COLO829 (cell line): ENCODE measurements around the gene BTBD7.

Source experiments
- DNase-seq: peaks from one replicate; pipeline ENCODE4 v3.0.0; 2012; ENCODE audit warnings: low spot score

Gene BTBD7

DNA sequence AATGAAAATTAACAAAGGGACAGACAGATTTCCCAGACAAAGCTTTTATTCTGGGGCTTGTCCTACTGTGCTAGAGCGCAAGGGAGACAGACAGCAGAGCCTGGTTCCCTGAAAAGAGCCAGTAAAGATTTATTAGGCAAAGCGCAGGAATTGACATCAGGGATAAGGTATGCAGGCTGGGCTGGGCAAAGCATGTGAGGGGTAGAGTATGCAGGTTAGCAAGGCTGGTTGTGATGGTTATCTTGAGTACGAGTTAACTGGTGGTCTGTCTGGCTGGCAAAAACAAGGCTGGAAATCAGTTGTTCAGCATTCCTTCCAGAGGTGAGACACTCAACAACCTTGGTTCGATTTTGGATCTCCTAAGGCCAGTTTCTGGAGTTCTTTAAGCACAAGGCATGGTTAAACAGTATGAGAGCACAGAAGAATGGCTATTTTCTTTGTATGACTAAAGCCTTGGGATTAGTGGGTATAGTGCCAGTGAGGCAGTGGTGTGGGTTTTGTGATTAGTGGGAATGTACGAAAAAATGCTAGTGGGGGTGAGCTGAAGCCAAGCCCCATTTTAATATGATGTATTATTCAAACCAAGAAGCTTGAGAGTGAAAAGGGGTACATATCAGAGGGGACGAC lies 30.9 kb downstream of the BTBD7 start:
- DNase-seq = no peak

DNA sequence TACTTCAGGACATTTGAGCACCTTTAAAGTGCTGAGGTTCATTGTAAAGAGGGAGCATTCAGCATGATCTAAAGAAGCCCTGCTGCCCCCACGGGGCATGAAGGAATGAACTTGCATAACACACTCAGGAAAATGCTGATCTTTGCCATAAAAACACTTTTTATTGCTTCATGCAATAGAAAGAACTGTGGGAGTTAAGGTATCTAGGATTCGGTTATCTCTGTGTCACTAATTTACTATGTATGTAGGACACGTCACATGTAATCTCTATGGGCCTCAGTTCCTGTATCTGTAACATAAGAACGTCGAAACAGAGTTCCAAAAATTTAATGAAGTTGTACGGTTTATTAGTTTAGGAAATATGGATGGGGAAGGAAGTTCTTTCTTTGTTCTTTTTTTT lies 33.0 kb downstream of the BTBD7 start:
- no peak for DNase-seq

DNA sequence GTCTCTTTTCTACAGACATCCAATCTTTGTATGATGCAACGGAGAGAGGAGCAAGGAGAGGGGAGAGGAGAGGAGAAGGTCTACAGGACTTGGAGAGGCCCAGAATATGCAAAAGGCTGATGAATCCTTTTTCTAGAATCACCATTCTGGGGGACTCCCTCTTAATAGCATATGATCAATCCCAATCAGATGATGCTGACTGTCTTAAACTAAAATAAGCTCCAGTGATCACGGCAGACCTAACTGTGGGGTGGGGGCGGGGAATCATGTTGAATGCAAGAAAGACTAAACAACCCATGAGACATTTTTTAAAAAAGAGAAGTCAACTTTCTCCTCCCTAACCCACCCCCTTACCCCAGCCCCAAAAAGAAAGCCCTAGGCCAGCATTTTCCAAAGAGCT lies 33.4 kb downstream of the BTBD7 start:
- DNase-seq = no peak

DNA sequence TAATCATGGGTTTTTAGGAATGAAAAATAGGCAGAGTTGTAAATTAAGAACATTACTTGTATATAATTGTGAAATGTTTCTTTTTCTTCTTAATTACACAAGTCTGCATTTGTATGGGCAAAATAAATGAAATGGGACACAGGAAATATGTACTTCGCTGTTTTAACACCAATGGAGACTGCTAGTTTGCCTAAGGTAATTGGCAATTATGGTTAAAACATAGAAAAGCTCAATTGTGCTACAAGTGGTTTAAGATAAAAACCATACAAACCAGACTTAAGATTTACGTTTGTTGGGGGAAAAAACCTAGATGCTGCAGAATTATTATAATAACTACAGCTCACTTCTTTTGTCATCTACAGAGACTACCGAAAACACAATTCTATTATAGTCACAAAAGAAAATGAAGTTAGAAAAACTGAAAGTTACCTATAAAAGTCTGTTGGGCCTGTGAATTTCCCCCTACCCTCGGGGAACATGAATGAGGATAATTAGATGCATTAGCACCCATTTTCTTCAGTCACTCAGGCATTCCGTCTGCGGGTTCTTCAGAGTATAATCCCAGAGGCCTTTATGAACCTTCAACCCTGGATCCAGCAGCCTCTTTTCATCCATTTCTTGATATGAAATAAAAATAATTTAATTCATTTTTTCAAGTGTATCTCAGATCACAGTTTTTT lies 37.2 kb downstream of the BTBD7 start:
- DNase-seq = no peak

DNA sequence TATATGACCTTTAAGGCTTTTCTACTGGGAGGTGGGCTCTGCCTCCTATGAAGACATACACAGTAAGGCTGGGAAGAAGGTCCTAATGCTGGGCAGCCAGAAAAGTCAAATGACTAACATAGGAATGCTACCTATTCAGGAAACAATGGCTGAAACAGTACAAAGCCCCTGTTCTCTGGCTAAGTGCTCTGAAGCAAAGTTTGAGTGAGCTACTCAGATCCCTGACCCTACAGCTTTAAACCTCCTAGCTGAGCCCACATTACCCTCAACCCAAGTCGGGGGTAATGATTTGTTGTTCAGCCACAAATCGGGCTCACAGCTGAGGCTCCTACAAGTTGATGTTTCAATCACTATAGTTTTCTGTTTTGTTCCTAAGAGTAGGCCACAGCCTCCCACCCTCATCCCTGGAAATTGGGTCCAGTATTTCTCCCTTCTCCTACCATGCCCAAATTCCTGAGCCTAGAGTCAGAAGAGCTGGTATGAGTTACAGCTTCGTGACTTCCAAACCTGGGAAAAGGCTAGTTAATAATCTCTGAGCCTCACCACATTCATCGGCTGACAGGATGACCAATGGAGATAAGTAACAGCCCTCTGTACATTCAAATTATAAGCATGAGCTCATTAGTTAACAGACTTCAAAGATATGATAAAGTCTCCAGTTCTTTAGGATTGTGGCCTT lies 46.5 kb downstream of the BTBD7 start:
- DNase-seq = no peak

DNA sequence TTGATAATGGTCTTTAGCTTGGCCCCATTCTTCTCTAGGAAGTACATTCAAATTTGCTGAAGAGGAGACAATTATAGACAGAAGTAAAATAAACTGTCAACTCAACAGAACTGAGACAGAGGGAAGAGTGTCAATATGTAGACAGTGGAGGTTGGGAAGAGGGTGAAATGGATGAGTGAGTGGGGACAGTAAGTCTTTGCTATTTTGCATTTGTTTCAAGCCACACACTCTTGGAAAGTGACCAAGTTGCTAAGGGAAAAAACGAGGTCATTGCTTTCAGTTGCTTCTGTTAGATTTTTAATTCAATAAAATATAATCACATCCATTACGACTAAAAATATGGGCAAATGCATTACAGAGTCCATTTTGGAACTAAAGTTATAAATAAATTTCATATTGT lies 47.8 kb downstream of the BTBD7 start:
- no peak for DNase-seq

DNA sequence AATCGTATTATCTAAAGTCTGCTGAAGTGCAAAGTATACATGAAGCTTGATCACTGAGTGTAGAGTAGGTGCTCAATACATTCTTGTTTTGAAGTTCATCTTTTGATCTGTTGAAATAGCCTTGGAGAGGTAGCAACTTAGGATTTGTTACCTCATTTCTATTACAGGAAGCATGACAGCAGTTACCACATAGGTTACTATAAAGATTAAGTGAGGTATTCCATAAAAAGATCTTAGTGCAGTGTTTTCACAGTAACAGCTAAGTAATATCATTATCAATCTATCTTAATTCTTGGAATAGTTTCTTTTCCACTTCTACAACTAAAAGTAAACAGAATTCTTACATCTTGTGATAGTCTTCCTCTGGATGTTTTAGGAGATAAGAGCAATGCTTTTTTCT lies 50.9 kb downstream of the BTBD7 start:
- DNase-seq = no peak

DNA sequence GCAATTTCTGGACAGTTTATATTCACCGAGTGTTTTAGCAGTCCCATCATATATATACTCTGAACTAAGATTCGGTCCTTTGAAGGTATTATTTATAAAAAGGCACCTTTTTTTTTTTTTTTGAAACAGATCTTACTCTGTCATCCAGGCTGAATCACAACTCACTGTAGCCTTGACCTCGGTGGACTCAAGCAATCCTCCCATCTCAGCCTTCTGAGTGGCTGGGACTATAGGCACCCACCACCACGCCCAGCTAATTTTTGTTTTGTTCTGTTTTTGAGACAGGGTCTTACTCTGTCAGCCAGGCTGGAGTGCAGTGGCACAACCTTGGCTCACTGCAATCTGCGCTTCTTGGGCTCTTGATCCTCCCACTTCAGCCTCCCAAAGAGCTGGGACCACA lies 52.1 kb downstream of the BTBD7 start:
- DNase-seq = no peak

DNA sequence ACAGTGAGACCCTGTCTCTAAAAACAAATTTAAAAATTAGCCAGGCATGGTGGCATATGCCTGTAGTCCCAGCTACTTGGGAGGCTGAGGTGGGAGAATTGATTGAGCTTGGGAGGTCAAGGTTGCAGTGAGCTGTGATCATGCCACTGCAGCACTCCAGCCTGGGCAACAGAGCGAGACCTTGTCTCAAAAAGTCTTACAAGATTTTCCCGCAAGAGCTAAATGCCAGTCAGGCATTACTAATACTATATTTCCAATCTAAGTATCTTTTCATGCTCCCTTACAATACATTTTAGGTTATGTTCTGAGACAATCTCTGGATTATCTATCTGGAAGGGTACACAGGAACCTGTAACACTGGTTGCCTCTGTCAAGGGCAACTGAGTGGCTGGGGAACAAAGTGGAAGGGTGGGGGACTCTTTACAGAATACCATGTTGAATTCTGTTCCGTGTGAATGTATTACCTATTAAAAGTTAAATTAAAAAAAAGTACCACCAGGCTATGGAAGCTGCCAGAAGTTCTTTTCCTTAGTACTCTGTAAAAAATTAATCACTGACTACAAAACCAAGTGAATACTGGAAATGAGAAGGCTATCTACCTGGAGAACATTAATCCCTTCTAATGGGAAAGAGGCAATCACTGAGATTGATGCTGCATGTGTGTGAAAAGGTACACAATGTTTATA lies 56.7 kb downstream of the BTBD7 start:
- no peak for DNase-seq

DNA sequence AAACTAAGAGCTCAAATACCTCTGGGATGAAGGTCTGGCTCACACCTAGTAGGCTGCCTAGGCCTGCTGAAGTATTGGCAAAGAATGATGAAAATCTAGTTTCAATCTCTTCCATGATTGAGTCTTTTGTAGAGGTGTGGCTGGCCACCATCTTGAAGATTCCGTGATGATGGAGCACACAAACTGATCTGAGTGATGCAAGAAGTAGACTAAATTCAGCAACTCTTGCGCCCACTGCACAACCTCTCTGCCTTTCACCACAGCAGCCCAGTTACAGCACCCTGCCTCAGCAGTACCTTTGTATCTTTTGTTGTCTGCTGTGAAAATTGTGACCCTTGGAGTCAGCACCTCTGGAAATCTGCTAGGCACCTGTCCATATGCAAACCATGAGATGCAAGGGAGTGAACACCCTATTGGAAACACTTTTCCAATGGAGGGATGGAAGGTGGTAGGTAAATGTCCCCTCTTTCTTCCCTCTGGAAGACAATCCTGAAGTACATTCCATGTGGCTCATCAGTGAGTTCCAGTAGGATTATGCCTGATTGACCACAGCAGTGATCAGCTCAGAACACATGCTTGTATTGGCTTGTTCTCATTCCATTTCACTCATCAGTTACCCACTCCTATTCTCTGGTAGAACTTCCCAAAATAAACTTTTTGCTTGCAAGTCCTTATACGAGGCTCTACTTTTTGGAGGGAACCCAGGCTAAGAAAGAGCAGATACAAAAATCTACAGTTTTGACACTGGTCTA lies 58.6 kb downstream of the BTBD7 start:
- DNase-seq = no peak

DNA sequence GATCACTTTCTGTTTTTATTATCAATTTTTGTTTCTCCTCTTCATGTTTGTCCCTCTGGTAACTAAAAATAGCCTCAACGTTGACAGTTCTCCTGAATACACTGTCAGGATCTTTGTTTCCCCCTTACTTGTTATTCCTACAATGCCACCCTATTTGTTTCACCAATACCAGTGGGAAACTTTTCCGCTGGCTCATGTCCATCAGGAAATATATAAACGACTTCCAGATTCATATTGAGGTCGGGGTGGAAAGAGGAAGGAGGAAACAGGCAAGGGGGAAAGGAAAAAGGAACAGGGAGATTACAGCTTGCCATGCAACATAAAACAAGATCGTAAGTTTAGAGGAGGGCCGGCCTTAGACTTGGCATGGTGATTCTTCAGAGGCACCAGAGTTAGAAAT lies 61.7 kb downstream of the BTBD7 start:
- DNase-seq = no peak

DNA sequence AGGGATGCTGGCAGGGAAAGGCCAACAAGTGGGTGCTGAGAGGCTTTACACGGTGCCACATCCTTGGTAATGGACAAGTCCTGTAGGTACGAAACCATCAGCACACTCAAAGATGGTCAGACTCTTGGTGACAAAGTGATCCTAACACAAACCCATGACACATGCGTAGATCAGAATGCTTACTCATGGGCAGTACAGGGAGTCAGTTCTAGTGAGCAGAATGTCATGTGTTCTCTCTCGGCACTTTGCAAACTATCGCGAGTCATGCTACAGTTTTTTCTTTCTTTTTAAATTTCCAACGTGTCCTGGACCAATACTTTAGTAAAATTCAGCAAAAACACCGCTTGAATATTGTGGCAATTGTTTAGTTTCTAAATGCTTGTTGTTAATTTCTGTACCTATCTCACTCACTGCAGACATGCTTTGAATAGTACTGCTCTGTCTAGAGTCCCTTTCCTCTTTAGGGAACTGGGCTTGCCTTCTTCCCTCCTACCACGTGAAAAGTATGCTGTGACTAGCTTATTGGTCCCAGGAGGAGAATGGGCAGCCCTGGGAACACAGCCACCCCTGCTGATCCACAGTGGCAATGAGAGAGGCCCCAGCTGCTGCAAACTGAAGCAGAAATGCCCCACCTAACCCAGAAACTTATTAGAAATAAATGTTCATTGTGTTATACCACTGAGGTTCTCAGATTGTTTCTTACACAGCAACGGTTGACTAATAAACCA lies 63.3 kb downstream of the BTBD7 start:
- no peak for DNase-seq

DNA sequence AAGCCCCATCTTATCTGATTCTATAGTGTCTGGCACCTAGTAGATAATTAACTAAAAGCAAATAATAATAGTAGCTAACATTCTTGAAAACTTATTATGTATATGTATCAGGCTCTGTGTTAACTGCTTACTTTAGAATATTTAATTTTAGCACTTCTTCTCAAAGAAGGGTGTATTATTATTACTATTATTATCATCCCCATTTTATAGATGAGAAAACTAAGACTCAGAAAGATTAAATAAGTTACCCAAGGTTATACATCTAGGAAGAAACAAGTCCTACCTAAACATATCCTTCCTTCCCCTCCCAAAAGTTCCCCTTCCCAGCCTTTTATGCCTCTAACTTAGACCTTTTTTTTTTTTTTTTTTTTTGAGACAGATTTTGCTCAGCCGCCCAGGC lies 64.4 kb downstream of the BTBD7 start:
- DNase-seq = no peak

DNA sequence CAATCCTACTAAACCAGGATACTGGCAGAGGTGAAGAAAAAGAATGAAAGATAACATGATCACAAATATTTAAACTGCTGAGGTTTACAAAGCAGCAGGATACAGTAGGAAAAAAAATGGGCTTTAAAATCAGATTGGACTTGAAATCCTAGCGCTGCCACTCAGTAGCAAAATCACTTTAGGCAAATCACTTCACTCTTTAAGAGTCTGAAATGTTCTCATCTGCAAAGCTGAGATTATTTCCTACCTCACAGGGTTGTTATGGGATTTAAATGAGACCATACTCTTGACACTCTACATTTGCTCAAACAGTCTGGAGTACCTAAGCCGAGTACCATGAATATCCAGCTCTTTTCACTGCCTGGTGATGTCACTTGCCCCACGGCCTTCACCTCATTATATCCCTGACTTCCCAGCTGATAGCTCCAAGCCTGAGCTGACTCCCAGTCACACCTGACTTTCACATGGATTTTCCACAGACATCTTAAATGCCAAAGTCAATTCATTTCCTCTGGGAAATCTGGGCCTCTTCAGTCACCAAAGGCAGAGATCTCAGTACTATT lies 65.6 kb downstream of the BTBD7 start:
- DNase-seq = no peak

DNA sequence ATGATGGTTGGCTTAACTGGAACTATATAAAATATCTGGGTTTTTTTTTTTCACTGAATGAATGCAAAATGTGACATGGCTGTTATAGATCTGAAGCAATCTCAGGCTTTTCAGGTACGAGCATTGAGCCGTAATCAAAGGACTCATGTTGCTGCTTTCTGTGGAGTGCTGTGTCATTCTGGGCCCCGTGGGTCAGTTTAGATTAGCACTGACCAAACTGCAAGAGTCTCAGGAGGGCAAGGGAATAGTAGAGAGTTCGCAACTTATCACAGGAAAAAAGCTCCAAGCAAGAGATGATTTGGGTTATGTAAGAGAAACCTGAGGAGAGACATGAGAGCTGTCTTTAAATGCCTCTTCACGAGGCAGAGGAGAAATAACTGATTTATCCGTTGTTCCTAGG lies 66.7 kb downstream of the BTBD7 start:
- DNase-seq = no peak

DNA sequence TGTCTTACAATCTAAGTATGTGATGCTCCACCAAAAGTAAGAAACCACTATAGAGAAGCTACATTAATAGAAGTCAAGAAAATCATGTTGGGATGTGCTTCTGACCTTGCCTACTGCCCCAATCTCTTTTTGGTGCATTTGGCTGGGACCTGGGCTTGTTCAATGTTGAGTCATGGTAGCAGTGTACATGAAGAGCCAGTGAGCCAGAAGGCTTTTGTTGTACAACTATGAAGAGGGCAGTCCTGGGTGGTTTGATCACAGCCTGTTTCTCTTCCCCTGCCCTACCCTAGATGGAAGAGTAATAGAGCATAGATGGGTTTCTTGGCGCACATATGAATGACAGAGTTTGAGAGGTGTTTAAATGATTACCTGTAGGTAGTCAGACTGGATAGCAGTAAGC lies 69.4 kb downstream of the BTBD7 start:
- no peak for DNase-seq

DNA sequence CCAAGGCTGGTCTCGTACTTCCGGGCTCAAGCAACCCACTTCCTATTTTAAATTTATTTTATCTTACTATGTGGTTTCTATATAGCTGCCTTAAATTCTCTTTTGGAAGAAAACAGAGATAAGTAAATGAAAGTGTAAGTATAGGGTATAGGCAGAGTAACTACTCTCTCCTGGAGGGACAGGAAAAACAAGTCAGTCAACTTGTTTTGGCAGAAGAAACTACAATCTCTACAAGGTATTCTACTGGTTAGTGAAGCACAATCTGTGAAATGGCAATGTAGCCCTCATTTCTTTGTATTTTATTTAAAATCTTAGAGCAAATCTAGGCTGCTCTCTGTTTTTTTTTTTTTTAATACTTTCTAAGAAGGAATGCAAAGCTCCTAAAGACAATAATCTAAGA lies 70.4 kb downstream of the BTBD7 start:
- no peak for DNase-seq

DNA sequence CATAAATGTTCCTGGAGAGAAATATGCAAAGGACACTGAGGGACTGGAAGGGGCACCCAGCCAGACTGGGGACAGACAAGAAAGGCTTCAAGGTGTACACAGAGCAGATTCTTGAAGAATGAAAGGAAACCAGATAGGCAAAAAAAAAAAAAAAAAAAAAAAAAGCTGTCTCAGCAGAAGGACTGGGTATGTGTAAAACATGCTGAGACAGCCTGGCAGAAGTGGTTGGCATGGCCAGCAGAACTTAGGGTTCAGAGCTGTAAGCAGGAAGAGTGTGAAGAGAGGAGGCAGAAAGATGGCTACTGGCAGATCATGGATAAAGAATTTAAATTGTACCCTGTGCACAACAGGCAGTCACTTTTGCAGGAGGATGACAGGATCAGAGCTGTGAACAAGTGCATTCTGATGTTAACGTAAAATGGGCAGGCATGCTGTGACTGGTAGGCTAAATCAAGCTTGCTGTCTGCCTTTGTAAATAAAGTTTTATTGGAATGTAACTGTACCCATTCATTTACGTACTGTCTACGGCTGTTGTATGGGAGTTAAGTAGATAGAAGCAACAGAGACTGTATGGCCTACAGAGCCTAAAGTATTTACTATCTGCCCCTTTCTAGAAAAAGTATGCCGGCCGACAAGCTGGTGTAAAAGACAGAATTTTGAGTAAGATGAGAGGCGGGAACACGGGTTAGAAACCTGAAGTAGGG lies 83.6 kb downstream of the BTBD7 start:
- no peak for DNase-seq

DNA sequence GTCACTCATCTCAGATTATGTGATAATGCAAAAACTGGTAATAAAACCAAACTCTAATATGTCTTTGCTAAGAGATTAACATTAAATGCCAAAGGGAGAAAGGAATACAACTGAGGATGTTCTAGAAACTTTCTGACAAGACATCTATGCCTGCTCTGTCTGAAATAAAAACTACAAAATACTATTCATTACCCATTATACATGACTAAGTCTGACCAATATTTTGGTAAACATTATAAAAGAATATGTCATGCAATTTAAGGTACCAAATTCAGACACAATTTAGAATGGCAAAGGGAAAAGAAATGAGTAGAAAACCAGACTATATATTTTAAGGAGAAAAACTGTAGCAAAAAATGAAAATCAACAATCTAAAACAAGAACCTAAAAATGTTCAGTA lies 86.3 kb downstream of the BTBD7 start:
- DNase-seq = no peak

DNA sequence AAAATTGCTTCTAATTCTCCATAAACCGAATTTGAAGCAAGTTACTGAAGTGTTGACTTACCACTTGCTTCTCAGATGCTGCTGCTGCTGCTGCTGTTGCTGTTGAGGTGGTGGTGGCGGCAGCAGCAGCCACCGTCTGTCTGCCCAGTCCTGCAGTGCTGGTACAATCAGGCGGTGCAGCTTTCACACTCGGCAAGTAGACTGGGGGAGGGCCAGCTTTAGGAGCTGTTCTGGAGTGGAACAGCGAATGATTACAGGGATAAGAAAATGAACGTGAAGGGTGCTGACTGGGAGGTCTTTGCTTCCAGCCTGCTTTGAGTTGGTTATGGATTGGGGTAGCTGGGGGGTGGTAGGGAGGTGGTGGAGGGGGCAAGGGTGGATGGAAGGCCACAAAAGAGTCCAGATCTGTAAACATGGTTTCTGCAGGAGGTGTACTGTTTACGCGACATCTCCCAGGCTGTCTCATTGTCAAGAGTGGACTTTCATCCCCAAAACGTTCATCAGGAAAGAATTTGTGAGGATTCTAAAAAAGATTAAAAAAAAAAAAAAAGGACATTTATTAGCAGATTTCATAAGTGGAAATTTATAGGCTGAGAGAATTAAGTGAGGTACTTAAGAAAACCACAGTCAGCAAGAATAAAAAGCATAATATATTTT lies 86.9 kb downstream of the BTBD7 start:
- no peak for DNase-seq
